Stomach (tissue), 9 donors: ENCODE data around the gene OR6B1. TPM values are rescaled to one million over a fixed set of nuclear protein-coding genes. Genes with fewer than 3 reads are reported as not detected.

Experiments
- DNase-seq, 2 donors: peaks; one replicate each; pipeline versions ENCODE4 v3.0.0 to v3.0.0-alpha.2; 2013 to 2019
- H3K27ac ChIP-seq, 5 donors: fragments of 200-600 bp in 4 of 5; sonication (generic) in 4 of 5; one replicate each; pipeline ENCODE4 v1.5.1; 2013 to 2019; ENCODE audit warnings: mild to moderate bottlenecking in 1 of 5, moderate library complexity in 1 of 5
- H3K27me3 ChIP-seq, 3 donors: fragments of 200-600 bp; sonication (generic); one replicate each; pipeline ENCODE4 v1.5.1; 2017 to 2019; ENCODE audit warnings: mixed run types in 1 of 3
- H3K36me3 ChIP-seq, 4 donors: fragments of 200-600 bp; sonication (generic); 1 replicate in 3 of 4; 2 replicates in 1 of 4; pipeline ENCODE4 v1.5.1; 2016 to 2019
- H3K4me1 ChIP-seq, 4 donors: fragments of 200-600 bp; sonication (generic); one replicate each; pipeline ENCODE4 v1.5.1; 2016 to 2019
- H3K4me3 ChIP-seq, 4 donors: fragments of 200-600 bp; sonication (generic) in 3 of 4; one replicate each; pipeline ENCODE4 v1.5.1; 2016 to 2019; ENCODE audit warnings: mild to moderate bottlenecking in 1 of 4
- H3K9me3 ChIP-seq, 4 donors: fragments of 200-600 bp; sonication (generic); one replicate each; pipeline ENCODE4 v1.5.1; 2016 to 2019
- EP300 ChIP-seq: sonication (generic); formaldehyde crosslinking; IDR thresholded peaks from one replicate; pipeline ENCODE4 v1.6.1; 2017; ENCODE audit warnings: antibody characterized with exemption
- POLR2A ChIP-seq, 4 donors: fragments of 450-650 bp; IDR thresholded peaks; one replicate each; pipeline ENCODE4 v1.6.1; 2016; ENCODE audit warnings: antibody characterized with exemption in 4 of 4, control low read depth in 2 of 4, mild to moderate bottlenecking in 1 of 4, moderate library complexity in 1 of 4
- POLR2AphosphoS5 ChIP-seq, 3 donors: sonication (generic); formaldehyde crosslinking; IDR thresholded peaks; one replicate each; pipeline ENCODE4 v1.6.1; 2016; ENCODE audit warnings: antibody characterized with exemption in 3 of 3
- WGBS, 5 donors: extraction: QIAGEN DNeasy Blood & Tissue Kit in 3 of 5; methylation state at CpG; one replicate each; pipeline versions ENCODE4 v1.1.5 to v1.1.7; 2013 to 2018; 5-methylcytosine and 5-hydroxymethylcytosine counted together
- intact Hi-C: fragments of 100-400 bp; cut with DNase I; formaldehyde crosslinking; loops from one replicate; pipeline ENCODE4 v1.15.1; 2023; ENCODE audit warnings: low total_unique reads
- polyA plus RNA-seq, 3 donors: library from polyadenylated mRNA; stranded (reverse); fragments of 200-250 nt; gene quantifications; one replicate each; pipeline ENCODE4 v1.2.3, GENCODE V29; 2013
- total RNA-seq, 5 donors: library from RNA; depleted of rRNA; stranded (reverse); fragments of >200 nt; gene quantifications; one replicate each; pipeline versions ENCODE4 v1.1.0 to v1.2.3, GENCODE V29; 2014 to 2016
- TF ChIP-seq, protein P1 (sequence below), 7 experiments: fragments of 450-650 bp in 4 of 7; fragments of 200-600 bp in 3 of 7; sonication (generic) in 3 of 7; IDR thresholded peaks; one replicate each; pipeline ENCODE4 v1.5.1; 2016 to 2019; ENCODE audit warnings: antibody characterized with exemption in 7 of 7, control low read depth in 2 of 7, mild to moderate bottlenecking in 1 of 7
- donor health status: healthy with polysubstance abuse.
- donor health status: Bipolar disorder and iron deficiency.
- donor health status: healthy.

OR6B1 gene
- total and polyA plus RNA-seq, 8 donors: not detected

GRCh38 chr7:144022169-144022568 is 22.0 kb downstream of the OR6B1 start:
- TF ChIP-seq, protein P1, sequence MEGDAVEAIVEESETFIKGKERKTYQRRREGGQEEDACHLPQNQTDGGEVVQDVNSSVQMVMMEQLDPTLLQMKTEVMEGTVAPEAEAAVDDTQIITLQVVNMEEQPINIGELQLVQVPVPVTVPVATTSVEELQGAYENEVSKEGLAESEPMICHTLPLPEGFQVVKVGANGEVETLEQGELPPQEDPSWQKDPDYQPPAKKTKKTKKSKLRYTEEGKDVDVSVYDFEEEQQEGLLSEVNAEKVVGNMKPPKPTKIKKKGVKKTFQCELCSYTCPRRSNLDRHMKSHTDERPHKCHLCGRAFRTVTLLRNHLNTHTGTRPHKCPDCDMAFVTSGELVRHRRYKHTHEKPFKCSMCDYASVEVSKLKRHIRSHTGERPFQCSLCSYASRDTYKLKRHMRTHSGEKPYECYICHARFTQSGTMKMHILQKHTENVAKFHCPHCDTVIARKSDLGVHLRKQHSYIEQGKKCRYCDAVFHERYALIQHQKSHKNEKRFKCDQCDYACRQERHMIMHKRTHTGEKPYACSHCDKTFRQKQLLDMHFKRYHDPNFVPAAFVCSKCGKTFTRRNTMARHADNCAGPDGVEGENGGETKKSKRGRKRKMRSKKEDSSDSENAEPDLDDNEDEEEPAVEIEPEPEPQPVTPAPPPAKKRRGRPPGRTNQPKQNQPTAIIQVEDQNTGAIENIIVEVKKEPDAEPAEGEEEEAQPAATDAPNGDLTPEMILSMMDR (IDR thresholded peaks at IDR 0.05): no peak
- TF ChIP-seq POLR2A (IDR thresholded peaks at IDR 0.05): no peak
- no peak for TF ChIP-seq EP300
- TF ChIP-seq POLR2AphosphoS5 (IDR thresholded peaks at IDR 0.05): no peak
- no peaks in the 10 kb centered on the region for H3K9me3 ChIP-seq
- H3K27me3 ChIP-seq: no peaks in the 10 kb centered on the region
- intact Hi-C loops: no loop called here
- no peaks in the 10 kb centered on the region for H3K36me3 ChIP-seq
- no peak for DNase-seq
- H3K27ac ChIP-seq: no peak overlapping the region
- no peak overlapping the region for H3K4me3 ChIP-seq
- H3K4me1 ChIP-seq: no peaks in the 10 kb centered on the region

DNA sequence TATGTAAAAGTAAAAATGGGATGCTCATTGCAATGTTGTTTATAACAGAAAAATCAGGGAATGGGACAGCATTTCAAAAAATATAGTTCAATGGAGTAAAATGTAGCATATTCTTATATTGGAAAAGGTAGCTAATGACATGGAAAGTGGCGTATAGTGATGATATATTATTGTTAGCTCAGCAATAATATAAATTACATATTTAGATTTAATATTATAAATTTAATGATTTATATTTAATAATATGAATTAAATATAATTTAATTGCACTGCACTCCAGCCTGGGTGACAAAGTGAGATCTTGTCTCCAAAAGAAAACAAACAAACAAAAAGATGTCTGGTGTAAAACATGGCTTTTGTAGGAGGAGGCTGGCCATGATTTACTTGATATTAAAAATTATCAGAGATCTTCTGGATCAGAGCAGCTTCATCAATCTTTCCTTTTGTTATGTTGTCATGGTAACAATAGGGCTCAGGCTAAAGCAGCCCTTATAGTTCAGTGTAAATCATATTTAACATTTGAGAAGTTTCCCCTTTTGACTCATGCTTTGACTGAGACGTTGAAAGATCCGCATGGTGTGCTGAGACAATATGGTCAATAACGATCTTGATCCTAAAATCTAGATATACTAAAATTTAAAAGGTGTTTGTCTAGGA is 23.2 kb downstream of the OR6B1 start:
- WGBS, 5 donors: 77 to 83% (median 81%) methylated on average over 4 of the region's 4 CpGs

DNA sequence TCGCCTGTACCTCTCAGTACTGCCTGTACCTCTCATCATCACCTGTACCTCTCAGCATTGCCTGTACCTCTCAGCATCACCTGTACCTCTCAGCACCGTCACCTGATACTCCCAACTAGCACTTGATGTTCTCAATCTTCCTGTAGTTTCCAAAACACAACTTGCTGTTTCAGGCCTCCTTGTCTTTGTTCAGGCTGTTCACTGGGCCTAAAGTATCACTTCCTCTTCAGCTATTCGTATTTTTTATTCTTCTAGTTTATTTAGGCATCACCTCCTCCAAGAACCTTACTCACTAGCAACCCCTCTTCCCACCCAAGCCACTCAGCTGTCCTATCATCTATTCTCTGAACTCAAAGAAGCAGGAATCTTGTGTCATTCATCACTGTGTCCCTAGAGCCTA is 24.1 kb downstream of the OR6B1 start:
- Histone ChIP-seq H3K27me3 (no peaks in the 10 kb centered on the region), H3K4me1 (no peaks in the 10 kb centered on the region), H3K4me3 (no peak overlapping the region), H3K27ac (no peak overlapping the region), H3K9me3 (no peaks in the 10 kb centered on the region), H3K36me3 (no peaks in the 10 kb centered on the region)
- TF ChIP-seq POLR2AphosphoS5 (IDR thresholded peaks at IDR 0.05): no peak
- TF ChIP-seq EP300: no peak
- TF ChIP-seq, protein P1 (IDR thresholded peaks at IDR 0.05): no peak
- no peak for TF ChIP-seq POLR2A (IDR thresholded peaks at IDR 0.05)
- WGBS, 5 donors: 74 to 87% (median 76%) methylated on average over 3 of the region's 3 CpGs
- intact Hi-C loops: no loop called here
- no peak for DNase-seq

More for the DNA sequence above, 23.2 kb downstream of the OR6B1 start:
- Histone ChIP-seq H3K4me3 (no peak overlapping the region), H3K4me1 (no peaks in the 10 kb centered on the region), H3K27me3 (no peaks in the 10 kb centered on the region), H3K27ac (no peak overlapping the region), H3K36me3 (no peaks in the 10 kb centered on the region), H3K9me3 (no peaks in the 10 kb centered on the region)
- TF ChIP-seq EP300 (no peak), POLR2AphosphoS5 (IDR thresholded peaks at IDR 0.05) (no peak), POLR2A (IDR thresholded peaks at IDR 0.05) (no peak)
- TF ChIP-seq, protein P1 (IDR thresholded peaks at IDR 0.05): no peak
- intact Hi-C loops: no loop called here
- no peak for DNase-seq

- H3K4me1 ChIP-seq: no peaks in the 10 kb centered on the region
- 45 to 75% (median 49%) methylated on average over 4 of the region's 4 CpGs for WGBS, 5 donors
- DNase-seq: no peak
- H3K4me3 ChIP-seq: no peak overlapping the region
- H3K9me3 ChIP-seq: no peaks in the 10 kb centered on the region
- no peaks in the 10 kb centered on the region for H3K36me3 ChIP-seq
- H3K27ac ChIP-seq: no peak overlapping the region
- TF ChIP-seq EP300 (no peak), POLR2A (IDR thresholded peaks at IDR 0.05) (no peak), POLR2AphosphoS5 (IDR thresholded peaks at IDR 0.05) (no peak)
- TF ChIP-seq, protein P1 (IDR thresholded peaks at IDR 0.05): no peak
- no peaks in the 10 kb centered on the region for H3K27me3 ChIP-seq
- intact Hi-C loops: no loop called here
Measured at GRCh38 chr7:144026203-144026883, 26.2 kb downstream of the OR6B1 start.
